ENCODE measurements around the gene SETD3.

- TF ChIP-seq CTCF (IDR thresholded peaks at IDR 0.05) (no peak), ZFX (IDR thresholded peaks at IDR 0.05; ENCODE audit: borderline replicate concordance) (no peak)
Measured at GRCh38 chr14:99479160-99479905, 1.3 kb downstream of the SETD3 start.

Data from 22Rv1 (cell line).